NCI-H2029 treated with DMSO at 0.1 percent for 48 hours (cell line): Measurements from ENCODE around the gene SIRT7.
A peak's percentile ranks its signal among the peaks of the same experiment; 100 is the strongest.

ENCODE experiments used
- DNase-seq: peaks from one replicate; lab custom pipeline; 2025; lab: John Stamatoyannopoulos, UW

Gene SIRT7

DNA sequence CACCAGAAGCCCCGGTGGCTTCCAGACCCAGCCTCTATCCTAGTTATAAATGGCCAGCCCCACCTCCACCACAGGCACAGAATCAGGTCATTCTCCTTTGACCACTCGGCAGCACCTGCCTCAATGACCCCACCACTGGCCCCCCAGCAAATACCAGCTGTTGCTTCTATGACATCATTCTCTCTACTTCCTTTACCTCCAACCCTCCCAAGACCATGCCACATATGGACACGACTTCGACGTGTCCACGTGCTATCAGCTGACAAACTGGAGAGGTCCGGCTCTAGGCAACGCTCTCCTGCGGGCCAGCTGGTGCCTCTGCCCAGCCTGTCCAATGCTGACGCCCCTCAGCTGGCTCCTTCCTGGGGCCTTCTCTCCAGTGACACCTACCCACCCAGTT lies 32.5 kb downstream of the SIRT7 start:
- no peak for DNase-seq

DNA sequence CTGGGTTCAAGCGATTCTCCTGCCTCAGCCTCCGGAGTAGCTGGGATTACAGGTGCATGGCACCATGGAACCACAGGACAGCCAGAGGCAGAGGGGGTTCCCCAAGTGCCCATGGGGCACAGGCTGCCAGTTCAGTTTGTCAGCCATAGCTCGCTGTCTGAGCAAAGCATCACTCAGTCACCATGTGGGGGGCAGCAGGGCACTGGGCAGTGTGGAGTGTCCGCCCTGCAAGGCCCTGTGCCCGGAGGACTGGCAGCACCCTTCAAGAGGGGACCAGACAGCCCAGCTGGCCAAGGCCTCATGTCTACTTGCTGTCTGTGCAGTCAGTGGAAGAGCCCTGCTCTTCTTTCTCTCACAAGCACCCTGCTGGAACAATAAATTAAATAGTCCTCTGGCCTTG lies 33.0 kb downstream of the SIRT7 start:
- no peak for DNase-seq

DNA sequence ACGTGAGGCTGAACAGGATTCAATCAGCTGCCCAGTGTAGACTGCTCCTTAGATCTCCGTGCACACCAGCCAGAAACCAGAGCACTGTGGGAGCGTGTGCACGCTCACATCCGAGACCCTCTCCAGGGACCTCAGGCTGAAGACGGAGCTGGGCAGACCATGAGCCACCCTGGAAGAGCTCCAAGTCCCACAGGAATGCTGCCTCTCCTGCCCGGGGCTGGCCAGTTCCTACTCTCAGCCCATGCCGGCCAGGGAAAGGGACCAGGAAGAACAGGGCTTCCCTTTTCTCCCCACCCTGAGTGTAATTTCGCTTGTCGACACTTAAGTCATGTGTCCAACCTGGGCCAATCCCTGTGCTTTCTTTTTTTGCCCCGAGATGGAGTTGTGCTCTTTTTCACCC lies 33.5 kb downstream of the SIRT7 start:
- DNase-seq: no peak

DNA sequence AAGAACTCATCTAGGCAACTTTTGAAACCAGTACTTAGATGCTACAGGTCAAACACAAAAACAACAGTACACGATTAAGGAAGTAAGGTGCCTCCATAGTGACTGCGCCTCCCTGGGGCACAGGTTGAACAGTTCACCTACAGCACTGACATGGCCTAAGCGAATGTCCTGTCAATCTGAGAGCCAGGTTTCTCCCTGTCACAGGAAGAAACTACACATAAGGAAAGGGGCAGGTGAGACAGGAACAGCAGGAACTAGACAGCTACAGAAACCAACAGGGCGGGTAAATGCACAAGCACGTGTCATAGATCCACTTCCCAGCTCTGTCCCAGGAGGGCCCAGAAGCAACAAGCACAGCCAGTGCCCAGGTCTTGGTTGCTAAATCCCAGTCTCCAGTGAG lies 38.9 kb downstream of the SIRT7 start:
- no peak for DNase-seq

DNA sequence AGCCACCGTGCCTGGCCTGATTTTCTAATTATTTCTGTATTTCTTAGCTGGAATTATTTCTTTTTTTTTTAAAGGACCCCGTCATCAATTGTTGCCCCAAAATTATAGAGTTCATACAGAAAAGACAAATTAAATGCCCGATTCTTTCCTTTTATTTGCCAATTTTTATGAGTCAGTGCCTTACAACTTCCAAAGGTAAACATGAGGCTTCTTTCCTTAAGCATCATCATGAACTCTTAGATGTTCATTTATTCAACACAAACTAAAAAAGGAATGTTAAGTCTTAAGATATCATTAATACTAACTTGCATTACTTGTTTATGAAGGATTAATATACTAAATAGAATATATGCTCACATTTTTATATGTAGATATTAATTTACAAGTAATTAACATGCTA lies 39.7 kb downstream of the SIRT7 start:
- no peak for DNase-seq

DNA sequence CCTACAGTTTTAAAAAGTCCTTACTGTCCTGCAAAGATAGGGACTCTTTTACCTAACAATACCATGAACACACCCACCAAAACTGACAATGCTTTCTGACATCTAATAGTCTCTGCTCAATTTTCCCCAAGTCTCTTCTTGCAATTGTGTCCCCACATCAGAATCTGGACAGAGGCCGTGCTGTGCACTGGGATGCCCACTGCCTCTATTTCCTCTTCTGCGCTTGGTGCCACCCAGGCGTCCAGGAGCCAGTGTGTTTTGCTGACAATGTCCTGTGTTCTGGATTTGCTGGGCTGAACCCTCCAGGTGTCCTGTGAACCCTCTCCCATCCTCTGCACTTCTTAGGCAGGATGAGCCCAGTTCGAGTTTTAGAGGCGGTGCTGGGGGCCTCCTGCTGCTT lies 40.4 kb downstream of the SIRT7 start:
- DNase-seq: no peak

DNA sequence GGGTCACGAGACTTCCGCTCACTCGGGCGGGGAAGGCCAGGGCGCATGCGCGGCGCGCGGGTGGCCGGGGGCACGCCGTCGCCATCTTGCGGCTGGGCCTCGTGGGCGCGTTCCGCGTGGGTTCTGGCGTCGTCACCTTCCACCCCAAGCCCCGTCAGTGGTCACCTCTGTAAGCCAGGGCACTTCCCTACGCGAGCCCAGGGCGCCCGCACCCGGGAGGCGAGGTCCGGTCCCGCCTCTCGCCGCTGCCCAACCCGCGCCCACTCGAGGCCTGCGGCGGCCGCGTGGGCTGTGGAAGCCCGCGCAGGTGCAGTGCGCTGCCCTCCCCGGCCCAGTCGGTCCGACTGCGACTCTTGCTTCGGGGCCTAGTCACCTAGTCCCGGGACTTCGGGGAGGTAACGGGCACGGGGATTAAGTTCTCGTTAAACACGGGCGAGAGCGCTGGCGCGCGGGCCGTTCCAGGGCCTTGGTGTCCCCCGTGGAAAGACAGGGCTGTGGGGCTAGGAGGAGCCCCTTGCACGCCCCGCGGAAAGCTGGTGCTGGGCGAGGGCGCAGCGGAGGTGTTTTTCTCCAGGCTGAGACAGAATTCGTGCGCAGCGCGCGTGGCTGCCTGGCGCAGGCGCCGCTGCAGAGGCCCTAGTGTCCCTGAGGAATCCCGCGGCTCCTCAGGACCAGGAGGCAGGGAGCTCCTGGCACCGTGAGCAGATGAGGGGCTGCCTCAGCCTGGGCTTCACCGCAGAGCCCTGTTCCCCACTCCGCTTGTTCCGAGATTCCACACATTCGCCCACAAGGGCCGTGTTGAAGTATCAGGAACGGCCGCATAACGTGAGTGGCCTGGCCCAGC lies 46.4 kb downstream of the SIRT7 start:
- no peak for DNase-seq

DNA sequence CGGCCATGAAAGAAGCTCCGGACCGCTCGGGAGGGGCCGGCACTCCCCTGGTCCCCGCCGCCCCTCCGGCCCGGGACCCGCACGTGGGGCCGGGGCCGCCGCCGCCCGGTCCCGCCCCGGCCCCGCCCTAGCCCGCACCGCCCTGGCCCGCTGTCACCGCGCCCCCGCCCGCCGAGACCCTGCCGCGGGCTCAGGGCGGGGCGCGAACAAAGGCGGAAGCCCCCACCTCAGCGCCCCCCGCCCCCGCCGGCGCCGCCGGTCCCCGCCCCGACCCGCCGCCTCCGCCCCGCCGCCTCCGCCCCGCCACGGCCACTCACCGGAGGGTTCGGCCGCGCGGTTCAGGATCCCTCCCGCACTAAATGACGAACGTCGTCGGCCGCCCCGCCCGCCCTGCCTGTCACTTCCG lies 47.0 kb downstream of the SIRT7 start, which contains the start of gene ARHGDIA:
Gene ARHGDIA (minus strand): TSS at position 357 of the 406 bp plus-strand sequence. CDS start 1,407 bp downstream, outside the sequence.
- no peak for DNase-seq

DNA sequence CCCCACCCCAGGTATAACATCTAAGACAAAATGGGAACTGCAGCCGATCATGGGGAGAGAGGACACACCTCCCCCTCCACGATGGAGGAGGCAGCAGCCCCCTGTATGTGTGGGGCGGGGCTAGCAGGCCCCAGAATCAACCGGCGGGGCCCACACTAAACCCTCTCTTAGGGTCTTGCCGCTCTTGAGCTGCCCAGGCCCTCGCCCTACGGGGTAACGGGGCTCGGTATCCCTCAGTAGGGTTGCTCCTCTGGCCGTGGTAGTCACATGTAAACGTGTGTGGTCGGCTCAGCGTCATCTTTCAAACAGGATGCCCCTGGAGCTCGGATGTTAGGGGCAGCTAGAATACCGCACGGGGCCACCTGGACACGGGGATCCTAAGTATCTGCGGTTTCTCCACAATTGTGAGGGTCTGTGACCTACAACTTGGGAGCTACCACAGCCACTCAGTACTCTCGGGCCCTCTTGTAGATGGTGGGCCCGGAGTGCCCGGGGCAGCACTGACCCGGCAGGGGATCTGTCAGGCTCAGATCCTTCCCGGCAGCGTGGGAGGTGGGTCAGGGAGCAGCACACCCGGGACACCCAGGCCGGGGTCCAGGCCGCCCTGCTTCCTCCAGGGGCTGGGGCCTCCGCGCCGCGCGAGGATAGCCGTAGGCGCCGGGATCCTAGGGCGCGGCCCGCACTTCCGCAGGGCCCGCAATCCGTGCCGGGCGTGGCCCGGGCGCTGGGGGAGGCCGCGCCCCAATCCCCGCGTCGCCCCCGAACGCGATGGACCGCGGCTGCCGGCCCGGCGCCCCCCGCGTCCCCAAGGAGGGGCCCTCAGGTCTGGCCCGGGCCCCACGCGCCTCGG lies 47.6 kb downstream of the SIRT7 start:
- DNase-seq: no peak

DNA sequence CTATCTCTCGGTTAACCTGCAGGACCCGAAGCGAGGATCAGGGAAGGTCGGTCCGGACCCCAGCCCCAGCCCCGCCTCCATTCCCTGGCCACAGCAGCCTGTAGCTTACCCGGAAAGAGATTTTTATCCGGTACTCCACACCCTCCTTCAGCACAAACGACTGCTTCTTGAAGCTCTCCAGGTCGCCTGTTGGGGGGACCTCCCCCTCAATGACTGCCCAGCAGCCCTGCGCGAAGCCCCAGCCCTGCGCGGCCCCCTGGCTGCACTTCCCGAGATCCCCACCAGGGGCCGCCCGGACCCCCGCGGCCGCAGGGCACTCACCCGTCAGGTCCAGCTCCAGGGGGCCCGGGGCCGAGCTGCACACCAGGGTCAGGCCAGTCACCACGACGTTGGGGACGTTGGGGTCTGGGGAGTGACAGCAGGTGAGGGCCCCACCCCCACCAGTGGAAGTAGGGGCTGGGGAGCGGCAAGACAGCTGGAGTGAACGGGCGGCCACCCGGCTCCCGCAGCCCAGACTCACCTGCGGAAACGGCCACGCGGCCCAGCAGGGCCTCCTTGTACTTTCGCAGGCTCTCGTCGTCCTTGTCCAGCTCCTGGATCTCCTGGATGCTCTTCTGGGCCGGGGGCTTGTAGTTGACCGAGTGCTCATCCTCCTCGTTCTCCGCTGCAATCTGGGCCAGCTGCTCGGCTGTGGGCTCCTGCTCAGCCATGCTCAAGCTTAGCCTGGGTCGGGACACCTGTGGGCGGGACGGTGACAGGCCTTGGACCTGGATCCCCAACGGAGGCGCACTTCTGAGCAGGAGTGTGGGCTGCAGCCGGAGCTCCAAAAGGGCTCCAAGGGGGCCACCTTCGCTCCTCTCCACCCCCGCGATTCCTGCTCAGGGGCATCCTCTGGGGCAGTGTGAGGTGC lies 48.5 kb downstream of the SIRT7 start:
- no peak for DNase-seq

DNA sequence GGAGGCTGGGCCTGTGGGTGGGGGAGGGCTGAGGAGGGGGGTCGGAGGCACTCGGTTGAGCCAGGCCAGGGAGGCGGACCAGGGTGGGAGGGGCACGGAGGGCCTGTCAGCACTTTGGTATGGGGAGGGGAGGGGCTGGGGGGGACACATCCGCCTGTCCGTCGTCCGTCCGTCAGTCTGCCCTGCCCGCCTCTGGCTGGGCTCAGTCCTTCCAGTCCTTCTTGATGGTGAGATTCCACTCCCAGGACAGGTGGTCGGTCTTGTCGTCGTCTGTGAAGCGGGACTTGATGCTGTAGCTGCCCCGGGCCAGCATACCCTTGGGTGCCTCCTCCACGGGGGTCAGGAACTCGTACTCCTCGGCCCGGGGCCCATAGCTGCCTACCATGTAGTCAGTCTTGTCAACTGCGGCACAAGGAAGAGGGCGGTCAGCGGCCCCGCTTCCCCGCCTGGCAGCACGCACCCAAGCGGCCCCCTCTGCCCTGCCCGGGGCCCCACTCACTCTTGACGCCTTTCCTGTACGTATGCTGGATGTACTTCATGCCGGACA lies 49.2 kb downstream of the SIRT7 start:
- no peak for DNase-seq

DNA sequence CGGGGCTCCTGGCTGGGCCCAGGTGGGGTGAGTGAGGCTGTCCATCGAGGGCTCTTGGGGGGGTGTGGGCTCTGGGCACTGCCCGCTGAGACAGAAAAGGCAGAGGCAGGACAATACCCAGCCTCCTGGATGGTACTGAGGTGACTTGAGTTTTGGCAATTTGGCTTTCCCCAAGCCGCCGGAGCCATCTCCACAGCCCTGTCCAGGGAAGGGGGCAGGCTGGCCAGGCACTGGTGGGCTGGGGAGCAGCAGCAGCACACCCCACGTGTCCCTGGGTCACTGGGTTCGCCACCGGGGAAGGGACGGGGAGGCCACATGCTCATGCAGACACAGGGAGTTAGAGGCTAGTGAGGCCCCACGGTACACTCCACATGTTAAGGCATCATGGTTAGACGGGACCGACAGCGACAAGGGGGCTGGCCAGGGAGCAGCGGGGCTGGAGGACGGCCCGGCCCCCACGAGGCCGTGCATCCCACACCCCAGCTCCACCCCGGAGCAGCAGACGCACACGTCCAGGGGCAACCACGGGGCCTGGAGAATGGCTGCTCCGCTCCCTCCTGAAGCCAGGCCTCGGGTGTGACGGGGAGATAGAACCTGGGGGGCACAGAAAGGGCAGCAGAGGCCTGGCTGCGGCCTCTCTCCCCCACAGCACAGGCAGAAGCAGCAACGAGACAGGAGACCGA lies 49.8 kb downstream of the SIRT7 start:
- no peak for DNase-seq

DNA sequence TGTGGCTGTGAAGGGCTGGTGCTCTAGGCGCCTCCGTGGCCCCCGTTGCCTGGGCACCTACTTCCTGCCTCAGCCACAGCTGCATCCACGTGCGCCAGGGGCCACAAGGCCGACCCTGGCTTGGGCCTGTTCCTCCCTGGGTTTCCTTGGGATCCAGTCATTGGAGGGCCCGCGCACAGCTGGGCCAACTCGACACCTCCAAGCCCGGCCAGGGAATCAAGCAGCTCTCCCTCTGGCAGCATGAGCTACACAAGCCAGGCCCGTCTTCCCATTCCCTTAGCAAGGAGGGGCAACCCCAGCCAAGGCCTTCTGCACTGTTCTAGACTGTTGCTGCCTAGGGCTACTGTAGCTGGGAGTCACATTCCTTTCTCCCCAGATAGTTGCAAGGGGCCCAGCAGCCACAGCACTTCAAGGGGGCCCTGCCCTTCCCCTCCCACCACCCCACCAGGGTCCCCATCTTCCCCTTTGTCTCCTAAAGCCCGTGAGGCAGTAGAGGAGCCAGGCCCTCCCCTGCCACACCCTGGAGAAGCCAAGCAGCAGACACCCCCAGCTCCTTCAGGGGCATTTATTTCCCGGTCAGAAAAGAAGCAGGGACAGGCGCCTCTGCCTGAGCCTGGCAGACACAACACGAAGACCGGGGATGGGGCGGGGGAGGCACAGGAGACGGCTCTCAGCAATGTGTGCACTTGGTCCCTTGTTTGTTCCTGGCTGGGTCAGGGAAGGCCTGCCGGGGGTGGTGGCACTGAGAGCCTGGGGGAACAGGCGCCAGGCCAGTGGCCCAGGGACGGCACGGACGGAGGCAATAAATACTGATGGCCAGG lies 50.6 kb downstream of the SIRT7 start:
- no peak for DNase-seq

DNA sequence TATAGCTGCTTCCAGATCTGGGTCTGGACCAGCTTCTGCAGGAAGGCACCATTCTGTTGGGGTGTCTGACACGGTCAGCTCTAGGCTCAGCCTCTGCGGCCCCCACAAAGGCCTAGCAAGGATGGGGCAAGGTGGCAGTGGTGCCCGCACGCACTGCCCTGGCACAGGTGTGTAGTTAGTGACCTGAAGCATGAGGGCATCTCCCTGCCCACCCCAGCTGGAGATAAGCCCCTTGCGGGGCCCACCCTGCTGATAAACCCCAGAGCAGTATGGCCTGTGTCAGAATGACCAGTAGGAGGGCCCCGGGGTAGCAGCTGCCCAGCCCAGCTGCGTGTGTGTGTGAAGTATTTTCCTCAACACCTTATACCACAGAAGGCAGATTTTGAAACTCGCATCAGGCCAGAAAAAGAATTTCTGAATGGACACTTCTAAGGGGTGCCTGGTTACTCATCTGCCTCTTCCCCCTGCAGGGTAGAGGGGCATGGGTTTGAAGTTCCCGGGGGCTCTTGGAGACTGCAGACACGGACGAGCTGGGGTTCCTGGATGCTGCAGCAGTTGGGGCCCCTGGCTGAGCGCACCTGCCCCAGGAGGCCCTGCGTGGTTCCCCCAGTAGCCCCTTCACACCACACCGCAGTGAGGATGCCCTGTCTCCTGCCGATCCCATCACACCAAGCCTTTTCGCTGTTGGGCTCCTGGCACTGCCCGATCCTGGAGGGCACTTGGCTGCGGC lies 51.4 kb downstream of the SIRT7 start:
- no peak for DNase-seq

DNA sequence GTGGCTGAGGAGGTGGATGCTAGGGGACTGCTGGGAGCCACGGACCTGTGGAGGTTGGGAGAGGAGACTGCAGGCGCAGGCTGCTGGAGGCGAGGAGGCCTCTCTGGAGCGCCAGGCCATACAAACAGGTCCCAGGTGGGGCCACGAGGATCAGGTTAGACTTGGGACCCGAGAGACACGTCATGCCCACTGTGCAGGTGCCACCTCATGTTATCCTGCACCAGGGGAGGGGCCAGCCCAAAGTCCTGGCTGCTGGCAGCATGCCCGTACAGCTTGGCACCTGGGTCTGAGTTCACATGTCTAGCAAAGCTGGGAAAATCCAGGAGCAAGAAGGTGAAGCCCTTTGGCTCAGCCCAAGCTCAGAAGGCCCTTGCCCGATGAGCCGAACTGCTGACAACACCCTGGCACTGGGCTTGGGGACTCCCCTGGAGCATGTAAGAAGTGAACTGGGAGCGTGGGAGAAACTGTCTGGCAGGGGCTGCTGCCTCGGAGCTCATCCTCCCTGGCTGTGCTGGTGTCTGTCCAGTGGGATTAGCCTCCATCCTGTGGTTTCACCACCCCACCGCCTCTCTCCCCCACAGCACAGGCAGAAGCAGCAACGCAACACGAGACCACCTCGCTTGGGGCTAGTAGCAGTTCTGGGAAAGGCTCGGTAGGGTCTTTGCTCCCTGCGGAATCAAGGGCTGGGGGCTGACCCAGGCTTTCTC lies 52.1 kb downstream of the SIRT7 start:
- peak; percentile 34 for DNase-seq

DNA sequence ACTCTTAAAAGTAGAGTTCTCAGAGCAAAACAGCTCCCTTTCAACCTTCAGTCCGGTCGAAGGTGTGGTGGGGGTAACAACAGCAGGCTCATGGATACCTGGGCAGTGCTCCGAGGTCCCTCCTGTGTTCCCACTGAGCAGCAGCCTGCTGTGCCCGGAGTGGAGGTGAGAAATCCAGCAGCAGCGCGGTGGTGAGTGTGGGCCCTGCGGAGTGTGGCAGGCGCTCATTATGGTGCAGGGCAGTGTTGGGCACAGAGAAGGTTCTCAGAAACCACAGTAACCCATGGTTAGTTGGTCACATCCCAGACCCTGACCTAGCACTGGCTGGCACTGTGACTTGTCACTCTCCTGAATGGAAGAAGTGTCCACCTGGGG lies 52.6 kb downstream of the SIRT7 start:
- no peak for DNase-seq

DNA sequence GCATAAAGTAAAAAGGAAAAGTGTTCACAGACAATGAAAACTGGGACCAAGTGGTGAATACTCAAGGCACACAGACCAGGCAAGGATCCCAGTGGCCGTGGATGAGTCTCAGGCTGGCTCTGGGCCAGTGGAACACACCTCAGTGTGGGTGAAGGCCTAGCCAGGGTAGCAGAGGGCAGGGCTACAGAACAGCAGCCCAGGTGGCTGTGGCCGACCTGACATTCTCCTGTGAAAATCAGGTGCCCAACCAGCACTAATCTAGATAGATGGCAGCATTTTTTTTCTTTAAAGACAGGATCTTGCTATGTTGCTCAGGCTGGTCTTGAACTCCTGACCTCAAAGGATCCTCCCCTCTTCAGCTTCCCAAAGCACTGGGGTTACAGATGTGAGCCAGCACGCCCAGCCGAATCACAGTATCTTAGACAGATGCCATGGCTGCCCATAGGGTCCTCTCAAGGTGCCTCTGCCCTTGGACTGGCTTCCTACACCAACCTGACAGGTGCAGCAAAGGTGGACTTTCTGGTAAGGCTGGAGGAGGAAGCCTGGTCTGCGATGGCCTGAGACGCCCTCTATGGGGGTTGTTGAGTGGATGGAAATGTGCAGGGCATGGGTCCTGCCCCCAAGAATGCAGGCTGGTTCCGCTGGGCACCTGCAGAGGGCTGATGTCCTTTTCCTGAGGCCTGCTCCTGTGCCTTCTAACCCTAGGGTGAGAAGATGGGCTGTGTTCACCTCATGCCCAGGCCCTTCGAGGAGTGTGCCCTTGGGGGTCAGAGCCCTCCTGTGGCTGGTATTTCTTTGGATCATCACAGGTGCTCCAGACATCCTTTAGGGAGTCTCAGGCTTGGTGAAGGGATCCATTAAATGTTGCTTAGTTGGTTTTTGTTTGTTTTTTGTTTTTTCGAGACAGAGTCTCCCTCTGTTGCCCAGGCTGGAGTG lies 53.9 kb downstream of the SIRT7 start:
- DNase-seq: no peak

DNA sequence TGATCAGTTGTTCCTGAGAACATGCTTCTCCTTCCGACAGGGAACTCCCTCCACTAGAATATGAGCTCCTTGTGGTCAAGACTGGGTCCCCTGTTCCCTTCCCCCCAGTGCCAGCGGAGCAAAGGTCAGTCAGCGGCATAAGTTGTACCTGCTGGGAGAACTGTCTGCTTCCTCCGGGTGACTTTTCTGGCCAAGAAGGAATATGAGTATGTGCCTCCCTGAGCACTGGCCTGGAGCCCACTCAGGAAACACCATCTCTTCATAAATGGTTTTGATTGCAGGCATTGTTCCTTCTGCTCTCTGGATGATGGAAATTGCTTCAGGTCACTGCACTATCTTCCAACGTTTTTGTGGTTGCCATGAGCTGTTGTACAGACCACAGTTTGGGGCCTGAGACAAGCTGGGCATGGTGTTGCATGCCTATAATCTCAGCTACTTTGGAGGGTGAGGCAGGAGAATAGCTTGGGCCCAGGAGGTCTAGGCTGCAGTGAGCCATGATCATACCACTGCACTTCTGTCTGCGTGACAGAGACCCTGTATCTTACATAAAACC lies 54.8 kb downstream of the SIRT7 start:
- DNase-seq: no peak
